Activated CD8-positive, alpha-beta memory T cell treated with anti-CD3 and anti-CD28 coated beads, Interleukin-2, amount 50 U/mL, for 48 hours (primary cell): ENCODE results near the gene CALML5.

Experiments used
- DNase-seq: peaks from one replicate; pipeline ENCODE4 v3.0.0-alpha.2; 2020

CALML5 gene

DNA sequence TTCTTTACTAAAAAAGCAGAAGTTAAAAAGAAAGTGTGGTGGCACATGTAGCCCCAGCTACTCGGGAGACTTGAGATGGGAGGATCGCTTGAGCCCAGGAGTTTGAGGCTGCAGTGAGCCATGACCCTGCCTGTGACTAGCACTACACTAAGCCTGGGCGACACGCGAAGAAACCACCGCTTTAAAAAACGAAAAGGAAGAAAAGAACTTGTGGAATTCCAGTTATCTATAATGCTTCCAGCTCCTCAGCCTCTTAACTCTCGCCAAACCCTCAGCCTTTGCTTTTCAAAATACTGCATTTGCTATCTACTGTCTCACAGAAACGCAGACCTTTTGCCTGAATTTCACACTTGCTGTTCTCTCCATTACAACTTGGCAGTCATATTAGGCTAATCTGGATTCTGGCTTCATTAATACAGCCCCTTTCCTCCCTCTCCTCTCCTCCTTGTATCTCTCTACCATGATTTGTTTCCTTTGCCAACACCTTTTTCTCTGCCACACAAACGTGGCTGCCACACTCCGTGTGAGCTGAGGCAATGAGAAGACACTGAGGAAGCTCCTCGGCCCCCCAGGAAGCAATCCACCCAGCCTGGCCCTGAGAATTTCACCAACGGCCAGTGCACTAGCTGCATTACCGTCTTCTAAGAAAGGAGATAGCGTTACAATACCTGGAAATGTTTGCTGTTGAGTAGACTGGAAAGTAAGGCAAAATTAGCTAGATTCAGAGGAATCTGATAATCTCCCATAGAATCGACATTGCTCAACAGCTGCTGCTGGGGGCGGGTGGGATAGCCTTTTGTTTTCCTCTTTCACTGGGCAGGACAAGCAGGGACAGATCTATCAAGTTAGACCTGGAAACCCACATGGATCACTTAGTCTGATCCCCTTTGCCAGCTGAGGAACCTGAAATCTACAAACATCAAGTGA, 37.2 kb downstream of the CALML5 start:
- no peak for DNase-seq

DNA sequence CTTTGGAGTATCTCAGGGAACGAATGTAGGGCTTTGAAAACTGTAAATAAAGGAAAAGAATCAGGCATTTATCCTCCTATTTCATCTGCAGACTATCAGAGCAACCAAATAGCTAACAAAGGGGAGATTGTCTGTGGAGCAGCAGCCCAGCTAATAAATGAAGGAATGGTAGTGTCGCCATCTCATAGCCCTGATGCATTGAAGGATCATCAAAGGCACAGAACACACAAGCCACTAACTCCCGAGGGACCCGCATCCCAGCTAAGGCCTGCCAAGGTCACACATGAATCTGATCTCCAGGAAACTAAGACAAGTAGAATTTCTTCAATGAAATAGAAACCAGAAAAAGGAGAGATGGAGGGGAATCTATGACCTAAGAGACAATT, 38.2 kb downstream of the CALML5 start:
- DNase-seq: no peak

DNA sequence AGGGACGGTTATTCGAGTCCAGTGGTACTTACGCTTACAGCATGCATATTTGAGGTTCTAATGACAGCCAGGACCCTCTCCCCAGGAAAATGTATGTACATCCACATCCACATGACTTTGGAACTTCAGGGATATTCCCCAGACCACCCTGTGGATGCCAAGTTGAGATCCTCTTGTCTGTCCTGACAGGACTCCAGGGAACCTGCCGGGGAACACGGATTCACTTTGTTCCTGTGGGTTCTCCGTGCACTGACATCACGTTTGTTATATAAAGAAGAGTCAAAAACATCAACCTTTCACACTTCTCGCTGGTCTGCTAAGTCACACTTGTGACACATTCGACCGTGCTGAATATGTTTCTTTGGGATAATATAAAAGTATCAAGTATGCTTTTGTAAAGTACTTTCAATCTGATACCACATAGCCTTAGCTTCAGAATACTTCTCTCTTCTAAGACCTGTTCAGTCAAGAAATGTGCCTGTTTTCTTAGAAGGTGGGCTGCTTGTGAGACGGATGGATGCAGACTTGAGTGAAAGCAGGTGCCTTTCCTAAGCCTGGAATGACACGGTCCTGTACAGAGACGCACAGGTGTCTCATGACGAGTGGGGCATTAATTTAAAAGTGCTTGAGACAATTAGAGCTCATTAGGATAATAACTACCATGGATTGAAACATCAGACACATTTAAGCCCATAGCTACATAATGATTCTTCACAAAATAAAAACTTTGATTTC, 38.7 kb downstream of the CALML5 start:
- no peak for DNase-seq

DNA sequence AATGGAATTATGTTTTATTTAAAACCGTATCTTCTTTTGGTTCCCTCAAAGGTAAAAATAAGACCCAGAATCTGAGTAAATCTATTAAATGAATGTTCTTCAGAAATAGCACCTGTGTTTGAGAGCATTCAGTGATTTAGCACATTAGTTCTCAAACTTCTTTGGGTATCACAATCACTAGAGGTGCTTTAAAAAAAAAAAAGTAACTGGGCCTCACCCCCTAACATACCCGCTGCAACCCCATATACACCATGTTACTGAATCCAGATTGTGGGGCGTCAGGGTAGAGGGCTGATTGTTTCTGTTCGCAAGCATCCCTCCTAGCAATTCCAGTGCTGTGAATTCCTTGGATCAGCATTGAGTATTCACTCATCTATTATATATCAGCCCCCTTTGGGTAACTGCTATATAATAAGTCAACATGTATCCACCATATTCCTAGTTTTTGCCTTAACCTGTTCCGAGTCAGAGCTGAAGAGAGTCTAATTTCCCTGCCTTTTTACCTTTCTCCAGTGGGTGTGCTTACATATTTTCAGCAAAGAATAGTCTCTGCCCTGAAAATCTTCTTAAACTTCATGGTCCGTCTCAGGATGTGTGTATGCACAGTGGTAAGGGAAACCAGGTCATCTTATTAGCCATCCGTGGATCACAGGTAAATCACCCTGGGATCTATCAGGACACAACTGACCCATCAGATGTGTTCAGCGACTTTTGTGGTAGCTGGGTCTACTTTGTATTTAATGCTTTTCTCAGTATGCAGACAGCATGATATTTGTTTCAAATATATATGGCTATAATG, 40.2 kb downstream of the CALML5 start:
- DNase-seq: no peak

DNA sequence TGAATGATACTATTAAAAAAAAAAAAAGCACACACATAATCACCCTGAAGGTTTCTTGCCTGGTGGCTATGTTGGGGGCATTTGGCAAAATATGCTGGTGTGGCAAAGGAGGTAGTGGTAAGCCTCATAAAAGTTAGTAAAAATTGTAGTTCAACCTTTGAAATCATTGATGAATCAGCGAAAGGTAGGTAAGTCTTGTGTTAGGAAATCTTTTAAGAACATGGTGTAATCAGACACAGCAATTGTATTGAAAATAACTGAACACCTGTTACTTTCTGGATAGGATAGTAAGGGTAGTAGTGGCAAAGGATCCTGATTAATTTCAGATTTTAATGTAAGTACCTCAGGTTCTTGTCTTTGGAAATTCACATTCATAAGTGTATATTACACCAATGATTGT, 40.9 kb downstream of the CALML5 start:
- DNase-seq: no peak

DNA sequence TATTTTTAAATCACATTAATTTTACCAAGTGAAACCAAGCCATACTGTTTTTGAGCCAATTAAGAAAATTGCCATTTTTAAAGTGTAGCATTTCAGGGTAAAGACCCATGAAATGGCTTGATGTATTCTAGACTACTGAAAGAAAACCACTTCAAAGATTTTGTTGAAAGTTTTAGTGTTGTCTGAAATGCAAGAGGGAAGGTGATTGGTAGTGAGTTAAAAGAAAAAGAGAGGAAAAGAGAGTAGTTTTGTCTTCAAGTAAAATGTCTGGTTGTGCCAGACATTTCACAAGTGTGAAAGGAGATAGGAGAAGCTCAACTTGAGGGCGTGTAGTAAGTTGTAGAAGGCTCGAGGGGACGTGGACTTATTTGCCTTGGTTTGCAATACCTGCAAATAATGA, 41.6 kb downstream of the CALML5 start:
- DNase-seq: no peak

DNA sequence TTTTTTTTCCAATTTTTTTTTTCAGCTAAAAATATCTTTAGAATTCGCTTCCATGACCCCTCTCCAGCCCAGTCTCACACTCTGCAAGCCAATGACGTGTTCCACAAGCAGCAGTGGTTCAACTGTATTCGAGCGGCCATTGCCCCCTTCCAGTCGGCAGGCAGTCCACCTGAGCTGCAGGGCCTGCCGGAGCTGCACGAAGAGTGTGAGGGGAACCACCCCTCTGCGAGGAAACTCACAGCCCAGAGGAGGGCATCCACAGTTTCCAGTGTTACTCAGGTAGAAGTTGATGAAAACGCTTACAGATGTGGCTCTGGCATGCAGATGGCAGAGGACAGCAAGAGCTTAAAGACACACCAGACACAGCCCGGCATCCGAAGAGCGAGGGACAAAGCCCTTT, 42.8 kb downstream of the CALML5 start:
- DNase-seq: no peak

DNA sequence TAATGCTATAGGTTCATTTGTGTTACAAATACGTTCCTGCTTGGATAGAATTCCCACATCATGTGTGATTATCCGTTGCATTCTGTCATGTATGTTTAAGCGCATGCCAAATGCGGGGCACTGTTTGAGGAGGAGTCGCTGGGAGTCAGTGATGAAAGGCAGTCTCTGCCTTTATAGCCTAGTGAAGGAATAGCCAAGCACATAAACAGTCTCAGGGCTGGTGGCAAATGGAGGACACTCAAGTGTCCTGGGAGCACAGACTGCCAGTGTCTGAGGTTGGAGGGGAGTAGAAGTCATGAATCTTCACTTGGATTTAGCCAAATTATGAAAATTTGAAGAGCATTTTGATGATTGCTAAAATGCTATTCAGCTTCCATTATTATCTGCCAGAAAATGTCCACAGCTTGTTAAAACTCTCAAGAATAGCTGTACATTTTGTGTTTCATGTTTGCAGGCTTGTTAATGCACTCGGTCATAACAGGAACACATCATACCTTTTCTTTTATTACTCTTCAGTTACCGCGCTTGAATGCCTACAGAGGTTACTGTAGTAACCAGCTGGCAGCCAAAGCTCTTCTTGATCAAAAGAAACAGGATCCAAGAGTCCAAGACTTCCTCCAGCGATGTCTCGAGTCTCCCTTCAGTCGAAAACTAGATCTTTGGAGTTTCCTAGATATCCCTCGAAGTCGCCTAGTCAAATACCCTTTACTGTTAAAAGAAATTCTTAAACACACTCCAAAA, 45.5 kb downstream of the CALML5 start:
- no peak for DNase-seq

DNA sequence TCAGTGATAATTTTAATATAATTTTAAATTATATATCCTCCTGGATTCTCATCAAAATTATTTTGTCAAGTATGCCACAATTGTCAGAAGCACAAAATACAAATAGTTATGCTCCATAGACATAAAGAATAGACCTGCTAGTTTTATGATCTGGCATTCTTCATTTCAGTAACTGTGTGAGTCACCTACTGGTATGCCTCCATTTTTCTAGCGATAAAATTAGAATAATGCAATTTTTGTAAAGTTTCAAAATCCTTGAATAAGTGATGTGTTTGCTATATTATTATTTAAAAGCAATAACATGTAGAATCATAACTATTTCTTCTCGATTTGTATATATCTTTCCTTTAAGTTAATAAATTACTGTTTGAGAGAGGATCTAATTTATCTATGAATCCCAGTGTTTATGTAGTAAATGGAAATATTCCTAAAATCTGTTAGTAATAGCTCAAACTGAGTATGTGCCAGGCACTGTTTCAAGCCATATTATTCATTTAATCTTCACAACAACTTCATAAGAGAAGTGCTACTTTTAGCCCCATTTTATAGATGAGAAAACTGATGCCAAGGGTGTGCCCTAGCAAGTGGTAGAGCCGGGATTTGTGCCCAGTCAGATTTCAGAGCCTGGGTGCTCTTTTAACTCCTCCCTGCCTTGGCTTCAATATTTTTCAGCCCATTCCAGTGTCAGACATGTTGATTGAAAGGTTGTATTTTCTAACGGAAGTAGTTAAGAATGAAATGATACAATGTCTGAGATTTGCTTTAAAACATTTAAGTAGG, 48.6 kb downstream of the CALML5 start:
- DNase-seq: no peak

DNA sequence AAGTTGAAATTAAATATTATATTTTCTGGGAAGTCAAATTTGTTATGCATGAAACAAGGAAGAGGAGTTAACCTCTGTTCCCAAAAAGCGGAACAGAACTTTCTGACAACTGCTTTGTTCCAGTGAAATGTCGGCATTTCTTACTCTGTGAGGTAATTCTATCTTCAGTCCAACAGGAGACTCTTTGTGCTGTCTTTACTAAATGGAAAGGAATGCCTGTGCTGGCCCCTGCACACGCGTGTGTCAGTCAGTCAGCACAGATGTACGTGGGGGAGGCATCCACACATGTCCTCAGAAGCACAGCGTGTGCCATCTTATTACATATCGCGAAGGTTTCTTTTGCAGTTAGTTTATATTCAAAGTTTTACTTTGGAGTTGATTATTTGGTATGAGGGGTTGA, 49.5 kb downstream of the CALML5 start:
- DNase-seq: no peak

DNA sequence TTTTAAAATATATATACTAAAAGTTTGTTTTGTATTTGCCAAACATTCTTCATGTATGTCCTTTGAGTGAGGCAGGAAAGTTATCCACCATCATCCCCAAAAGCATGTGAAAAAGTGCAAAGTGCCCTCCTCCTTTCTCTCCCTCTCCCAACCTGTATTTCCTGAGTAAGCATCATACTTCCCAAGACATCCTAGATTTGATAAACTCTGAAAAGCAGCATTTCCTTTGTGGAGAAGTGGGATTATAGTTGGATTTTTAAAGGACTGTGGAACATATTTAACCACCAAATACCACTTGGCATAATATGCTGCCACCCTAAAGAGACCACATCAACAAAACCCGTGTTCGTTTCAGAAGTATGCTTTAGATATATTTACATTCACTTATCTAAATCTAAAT, 50.1 kb downstream of the CALML5 start:
- no peak for DNase-seq
